Hematopoietic multipotent progenitor cell (in vitro differentiated cells): ENCODE results near the gene COL18A1. TPM values are rescaled to one million over a fixed set of nuclear protein-coding genes. Genes with fewer than 3 reads are reported as not detected.
"Not testable (repeated sequence)": the region's sequence is repeated elsewhere in the genome, so short reads cannot be mapped to it uniquely, and the experiment has no call there.

Source experiments
- DNase-seq, 3 donors: peaks; one replicate each; pipeline ENCODE4 v3.0.0-alpha.2; 2011 to 2015; ENCODE audit warnings: low read depth in 2 of 3, low spot score in 2 of 3
- total RNA-seq: library from RNA; depleted of rRNA; stranded (reverse); fragments of >200 nt; gene quantifications from one replicate; pipeline ENCODE4 v1.2.3, GENCODE V29; 2012

The COL18A1 gene
- total RNA-seq, 1 donor = 12.9 TPM

- peak in 2 of 3 donors; percentile 70 to 84 for DNase-seq
Observed at GRCh38 chr21:45550522-45551210, 145.7 kb downstream of the COL18A1 start.

- peak in 2 of 3 donors; percentile 73 to 82 for DNase-seq
Observed at GRCh38 chr21:45551316-45551715, 146.4 kb downstream of the COL18A1 start.

- no peak for DNase-seq
Observed at GRCh38 chr21:45551783-45552695, 147.1 kb downstream of the COL18A1 start.

DNA sequence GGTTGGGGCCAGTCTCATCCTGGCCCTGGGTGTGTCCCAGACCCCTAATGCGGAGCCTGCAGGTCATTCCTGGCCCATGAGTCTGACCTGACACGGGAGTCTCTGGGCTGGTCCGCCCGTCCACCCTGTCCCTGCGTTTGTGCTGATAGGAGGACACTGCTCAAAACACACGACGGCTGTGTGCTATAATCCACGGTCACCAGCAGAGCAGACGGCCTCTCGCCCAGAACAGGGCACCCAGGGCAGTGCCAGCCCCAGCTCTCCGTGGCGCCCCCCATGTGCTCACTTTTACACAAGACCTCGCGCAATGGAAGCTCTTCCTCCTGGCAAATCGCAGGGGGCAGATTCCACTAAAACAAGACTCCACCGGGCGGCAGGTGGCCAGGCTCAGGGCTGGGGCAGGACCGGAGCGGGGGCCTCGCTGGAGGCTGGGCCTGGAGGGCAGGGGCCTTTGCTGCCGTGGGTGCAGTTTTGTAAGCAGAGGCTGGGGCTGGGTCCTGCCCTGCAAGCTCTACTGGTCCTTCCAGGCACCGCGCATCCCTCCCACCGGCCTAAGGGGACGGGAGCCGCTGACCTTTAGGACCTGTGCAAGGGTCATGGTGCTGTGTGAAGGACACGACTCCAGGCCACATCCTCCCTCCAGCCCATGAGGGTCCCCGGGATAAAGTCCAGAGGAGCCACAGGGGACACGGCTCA, 147.9 kb downstream of the COL18A1 start:
- no peak for DNase-seq

GRCh38 chr21:45554477-45555175, 149.7 kb downstream of the COL18A1 start:
- DNase-seq = peak; percentile 77 to 88 (median 83)

DNA sequence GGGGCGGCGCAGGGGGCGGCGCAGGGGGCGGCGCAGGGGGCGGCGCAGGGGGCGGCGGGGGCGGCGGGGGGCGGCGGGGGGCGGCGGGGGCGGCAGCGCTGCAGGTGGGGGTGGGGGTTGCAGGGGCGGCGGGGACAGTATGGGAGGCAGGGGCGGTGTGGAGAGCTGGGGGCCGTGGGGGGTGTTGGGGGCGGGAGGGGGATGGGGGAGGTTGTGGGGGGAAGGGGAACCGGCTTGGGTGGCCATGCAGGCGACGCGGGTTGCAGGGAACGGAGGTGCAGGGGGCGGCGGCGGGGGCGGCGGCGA, 150.2 kb downstream of the COL18A1 start:
- peak in 1 of 3 donors; percentile 54 for DNase-seq

DNA sequence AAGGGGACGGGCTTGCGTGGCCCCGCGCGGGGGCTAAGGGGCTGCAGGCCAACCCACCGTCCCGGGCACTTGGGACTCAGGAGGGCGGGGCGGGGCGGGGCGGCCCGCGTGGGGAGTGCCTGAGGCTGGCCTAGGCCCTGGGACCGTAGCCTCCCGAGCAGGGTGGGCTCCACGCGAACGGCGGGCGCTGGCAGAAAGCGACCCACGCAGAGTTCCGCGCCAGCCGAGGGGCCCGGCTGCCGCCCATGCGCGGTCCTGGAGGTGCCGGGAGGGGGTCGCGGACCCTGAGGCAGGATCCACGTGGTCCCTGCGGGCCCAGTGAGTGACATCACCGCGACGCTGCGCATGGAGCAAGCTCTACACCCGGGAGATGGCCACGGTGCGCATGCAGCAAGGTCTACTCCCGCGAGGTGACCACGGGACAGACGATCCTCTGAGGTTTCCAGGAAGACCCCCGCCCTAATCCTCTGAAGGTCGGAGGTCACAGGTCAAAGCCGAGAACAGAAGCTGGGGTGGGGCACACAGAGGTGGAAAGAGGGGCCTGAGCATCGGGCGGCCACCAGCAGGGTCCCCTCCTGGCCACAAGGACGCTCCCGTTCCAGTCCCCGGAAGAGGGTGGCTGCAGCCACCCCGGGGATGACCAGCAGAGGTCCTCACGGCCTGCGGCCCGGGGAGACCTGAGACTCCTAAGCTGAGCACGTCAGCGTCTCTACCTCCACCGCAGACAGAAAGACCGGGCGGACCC, 150.8 kb downstream of the COL18A1 start:
- peak in 2 of 3 donors; percentile 51 to 68 for DNase-seq

DNA sequence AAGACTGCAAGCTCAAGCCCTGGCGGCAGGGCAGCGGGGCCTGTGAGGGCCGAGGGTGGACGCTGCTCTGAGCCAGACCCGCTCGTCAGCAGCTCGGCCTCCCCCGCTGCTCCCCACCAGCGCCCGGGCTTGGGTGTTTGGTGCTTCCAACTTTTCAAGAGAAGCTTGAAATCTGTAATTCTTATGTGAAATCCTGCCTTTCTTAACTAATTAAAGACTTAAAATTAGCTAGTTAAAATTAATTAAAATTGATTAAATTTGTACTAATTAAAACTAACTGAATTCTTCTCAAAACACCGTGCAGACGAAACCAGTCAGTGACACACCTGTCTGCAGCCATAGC, 151.3 kb downstream of the COL18A1 start:
- no peak for DNase-seq

DNA sequence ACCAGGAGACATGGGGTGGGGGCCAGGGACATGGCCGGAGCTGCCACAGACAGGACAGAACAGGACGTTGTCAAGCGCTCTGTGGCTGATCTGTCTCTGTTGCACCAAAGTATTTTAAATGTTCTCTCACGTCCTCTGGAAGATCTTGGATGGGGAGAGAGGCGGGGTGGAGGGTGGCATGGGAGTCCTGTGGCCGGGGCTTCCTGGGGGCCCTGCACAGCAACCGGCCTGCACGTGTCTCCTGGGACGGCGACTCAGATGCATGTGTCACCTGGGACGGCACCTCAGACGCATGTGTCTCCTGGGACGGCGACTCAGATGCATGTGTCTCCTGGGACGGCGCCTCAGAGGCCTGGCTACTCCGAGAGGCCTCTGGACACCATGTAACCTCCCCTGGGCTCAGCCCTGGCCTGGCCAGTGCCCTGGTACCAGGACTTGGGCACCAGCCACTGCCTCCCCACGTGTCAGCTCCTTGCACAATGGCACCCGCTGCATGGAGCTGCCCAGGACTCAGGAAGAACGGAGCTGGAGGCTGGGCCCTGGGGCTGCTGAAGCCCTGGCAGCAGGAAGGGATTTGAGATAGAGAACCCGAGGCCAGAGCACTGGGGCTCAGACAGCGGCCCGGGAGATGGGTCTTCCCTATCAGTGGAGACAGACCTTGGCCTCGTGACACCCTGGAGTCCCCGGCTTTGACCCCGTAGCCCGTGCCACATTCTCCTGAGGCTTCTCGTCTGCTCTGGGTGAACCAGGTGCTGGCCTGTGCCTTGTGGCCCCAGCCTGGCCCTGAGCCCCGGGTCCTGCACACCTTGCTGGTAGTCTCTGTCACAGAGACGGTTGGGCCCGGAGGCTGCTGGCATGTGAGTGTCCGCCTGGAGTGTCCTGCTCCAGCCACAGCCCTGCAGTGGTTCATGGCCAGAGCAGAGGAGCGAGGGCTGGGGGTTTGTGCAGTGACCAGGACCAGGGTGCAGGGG, 152.0 kb downstream of the COL18A1 start:
- DNase-seq = no peak

DNA sequence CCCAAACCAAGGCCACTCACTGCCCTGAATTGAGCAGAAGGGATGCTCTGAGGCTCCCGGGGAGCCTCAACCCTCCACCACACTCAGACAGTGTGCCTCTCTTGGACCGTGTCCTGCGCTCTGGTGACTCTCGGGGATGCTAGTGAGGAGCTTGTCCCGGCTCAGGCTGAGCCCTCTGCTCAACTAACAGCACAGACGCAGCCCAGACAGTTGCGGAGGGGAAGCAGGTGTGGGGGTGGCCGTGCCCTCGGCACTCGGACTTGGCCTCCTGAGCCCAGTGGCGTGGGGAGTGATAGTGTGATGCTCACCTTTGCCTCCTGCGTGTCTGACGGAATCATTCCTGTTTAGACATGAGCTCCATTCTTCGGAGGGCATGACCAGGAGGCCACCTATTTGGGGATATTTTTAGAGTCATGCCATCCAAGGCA, 152.7 kb downstream of the COL18A1 start:
- no peak for DNase-seq

DNA sequence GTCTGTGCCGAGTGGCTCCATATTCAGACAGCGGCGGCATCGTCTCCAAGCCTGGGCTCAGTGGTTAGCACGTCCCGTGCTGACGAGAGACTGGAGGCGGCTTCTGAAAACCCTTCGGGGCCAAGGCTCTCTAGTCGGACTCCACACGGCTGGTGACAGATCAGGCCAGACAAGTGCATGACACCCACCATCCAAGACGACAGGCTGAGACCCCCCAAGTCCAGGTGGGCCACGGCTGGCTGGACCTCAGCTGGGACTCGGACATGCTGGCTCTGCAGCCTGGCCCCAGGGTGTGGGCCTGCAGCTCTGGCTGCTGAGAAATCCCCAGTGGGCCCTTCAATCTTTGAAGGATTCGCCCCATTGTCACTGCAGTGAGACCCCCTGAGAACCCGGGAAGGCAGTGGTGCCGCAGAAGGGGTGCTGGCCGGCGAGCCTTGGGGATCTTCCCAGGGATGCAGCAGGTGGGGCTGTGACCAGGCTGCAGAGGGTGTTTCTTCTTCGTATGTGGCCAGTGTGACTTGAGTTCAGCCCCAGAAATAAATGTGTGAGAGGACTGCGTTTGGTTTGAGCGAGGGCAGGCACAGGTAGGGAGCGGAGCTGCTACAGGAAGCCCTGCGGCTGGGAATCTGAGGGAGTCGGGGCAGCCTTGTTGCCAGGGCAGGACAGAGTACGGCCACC, 153.2 kb downstream of the COL18A1 start:
- no peak for DNase-seq

GRCh38 chr21:45559216-45560105, 154.5 kb downstream of the COL18A1 start:
- no peak for DNase-seq

GRCh38 chr21:45560106-45561021, 155.4 kb downstream of the COL18A1 start:
- no peak for DNase-seq

- DNase-seq = not testable (repeated sequence)
Observed at GRCh38 chr21:45561241-45561640, 156.3 kb downstream of the COL18A1 start.

DNA sequence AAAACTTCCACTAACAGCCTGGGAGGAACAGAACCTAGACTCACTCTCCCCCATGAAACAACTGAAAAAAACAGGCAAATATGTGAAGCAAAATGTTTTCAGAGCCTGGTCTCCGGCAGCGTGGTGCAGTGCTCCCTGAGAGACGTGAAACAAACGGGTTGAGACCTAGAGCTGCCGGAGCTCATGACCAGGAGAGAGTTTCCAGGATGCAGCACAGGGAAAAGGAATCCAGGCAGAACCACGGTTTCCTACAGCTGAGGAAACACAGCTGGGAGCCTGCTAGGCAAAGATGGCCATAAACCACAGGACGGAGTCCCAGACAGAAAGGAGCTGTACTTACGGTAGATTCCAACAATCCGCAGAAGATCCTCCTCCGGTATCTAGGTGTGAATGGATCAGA, 157.4 kb downstream of the COL18A1 start:
- no peak for DNase-seq

- no peak for DNase-seq
Observed at GRCh38 chr21:45562965-45563364, 158.0 kb downstream of the COL18A1 start.
